GM18519 (cell line): ENCODE results near the gene CUL9.
"Not testable (repeated sequence)": the region's sequence is repeated elsewhere in the genome, so short reads cannot be mapped to it uniquely, and the experiment has no call there.

Experiments
- ATAC-seq: cut with Tn5 transposase; IDR thresholded peaks from one replicate; pipeline ENCODE4 v1.9.1; 2021; ENCODE audit warnings: mild to moderate bottlenecking, moderate library complexity; ENCODE audit not compliant: unreplicated experiment, low FRiP score

CUL9 gene

DNA sequence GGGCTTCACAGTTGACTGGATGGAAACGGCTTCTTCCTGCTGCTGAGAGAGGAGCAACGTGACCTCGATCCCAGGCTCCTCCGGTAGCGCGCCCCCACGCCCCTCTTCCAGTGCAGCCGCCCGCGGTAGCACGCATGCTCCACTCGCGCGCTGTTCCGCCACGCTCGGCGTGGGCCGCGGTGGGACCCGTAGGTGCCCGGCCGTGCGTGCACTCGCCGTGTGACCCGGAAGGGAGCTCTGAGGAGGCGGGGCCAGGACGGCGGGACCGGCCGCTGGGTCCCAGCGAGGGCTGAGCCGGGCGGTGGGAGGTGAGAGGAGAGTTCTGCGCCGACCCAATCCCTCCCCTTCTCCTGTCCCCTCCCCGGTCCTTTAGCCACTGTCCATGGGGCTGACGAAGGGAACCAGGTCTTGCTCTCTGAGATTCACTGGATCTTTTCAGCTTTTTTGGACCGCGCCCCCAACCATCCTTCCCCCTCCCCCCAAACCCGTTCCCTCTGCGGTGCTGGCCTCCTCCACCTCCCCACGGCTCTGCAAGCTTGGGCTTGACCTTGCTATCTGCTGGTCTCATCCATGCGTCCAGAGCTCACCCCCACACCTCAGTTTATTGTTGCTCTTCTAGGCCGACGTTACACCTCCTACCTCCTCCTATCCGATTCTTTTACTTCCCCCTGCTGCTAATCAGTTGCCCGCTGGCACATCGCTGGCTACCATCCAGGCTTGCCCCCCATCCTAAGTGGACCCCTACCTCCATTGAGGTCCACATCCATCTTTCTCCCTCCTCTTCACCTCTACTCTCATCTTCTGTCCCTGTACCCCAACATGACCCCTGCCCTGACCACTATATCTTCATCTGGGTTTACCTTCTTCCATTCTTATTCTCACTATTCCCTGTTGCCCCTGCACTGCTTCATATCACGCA is at the start of gene CUL9:
TSS of gene CUL9 (plus strand) at position 255 of the 919 bp plus-strand sequence. CDS start 2,115 bp downstream, outside the sequence.
- peak; percentile 67 for ATAC-seq

DNA sequence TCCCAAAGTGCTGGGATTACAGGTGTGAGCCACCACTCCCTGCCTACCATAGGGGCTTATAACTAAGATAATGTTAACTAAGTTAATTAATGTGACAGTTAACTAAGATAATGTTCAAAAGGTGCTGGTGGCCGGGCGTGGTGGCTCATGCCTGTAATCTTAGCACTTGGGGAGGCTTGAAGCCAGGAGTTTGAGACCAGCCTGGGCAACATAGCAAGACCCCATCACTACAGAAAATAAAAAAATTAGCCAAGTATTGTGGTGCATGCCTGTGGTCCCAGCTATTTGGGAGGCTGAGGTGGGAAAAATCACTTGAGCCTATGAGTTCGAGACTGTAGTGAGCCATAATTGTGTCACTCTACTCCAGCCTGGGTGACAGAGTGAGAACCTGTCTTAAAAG is 43.7 kb upstream of the CUL9 start:
- no peak for ATAC-seq

DNA sequence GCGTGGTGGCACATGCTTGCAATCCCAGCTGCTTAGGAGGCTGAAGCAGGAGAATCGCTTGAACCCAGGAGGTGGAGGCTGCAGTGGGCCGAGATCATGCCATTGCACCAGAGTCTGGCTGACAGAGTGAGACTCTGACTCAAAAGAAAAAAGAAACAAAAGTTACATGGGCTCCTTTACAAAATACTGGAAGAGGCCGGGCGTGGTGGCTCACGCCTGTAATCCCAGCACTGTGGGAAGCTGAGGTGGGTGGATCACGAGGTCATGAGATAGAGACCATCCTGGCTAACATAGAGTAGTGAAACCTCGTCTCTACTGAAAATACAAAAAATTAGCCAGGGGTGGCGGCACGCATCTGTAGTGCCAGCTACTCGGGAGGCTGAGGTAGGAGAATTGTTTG is 42.0 kb upstream of the CUL9 start:
- not testable (repeated sequence) for ATAC-seq

DNA sequence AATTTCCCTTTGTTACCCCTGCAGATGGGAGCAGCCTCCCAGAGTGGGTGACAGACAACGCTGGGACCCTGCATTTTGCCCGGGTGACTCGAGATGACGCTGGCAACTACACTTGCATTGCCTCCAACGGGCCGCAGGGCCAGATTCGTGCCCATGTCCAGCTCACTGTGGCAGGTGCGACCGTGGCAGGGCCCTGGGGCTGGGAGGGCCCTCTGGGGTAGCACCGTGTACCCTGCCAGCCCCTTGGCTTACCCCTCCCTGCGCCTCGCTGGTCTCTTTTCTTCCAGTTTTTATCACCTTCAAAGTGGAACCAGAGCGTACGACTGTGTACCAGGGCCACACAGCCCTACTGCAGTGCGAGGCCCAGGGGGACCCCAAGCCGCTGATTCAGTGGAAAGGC is 40.4 kb upstream of the CUL9 start:
- no peak for ATAC-seq

DNA sequence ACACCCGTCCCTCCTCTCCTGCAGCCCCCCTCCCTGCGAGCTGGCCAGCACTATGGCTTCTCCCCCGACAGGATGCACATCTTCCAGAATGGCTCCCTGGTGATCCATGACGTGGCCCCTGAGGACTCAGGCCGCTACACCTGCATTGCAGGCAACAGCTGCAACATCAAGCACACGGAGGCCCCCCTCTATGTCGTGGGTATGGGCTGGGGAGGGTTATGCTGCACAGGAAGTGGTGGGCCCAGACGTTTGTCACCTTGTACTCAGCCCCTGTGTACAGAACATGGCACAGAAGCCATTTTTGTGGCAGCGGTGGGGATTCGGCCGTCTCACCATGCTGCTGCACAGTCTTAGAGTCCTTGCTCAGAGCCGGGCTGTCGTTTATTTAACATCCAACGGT is 39.9 kb upstream of the CUL9 start:
- no peak for ATAC-seq

DNA sequence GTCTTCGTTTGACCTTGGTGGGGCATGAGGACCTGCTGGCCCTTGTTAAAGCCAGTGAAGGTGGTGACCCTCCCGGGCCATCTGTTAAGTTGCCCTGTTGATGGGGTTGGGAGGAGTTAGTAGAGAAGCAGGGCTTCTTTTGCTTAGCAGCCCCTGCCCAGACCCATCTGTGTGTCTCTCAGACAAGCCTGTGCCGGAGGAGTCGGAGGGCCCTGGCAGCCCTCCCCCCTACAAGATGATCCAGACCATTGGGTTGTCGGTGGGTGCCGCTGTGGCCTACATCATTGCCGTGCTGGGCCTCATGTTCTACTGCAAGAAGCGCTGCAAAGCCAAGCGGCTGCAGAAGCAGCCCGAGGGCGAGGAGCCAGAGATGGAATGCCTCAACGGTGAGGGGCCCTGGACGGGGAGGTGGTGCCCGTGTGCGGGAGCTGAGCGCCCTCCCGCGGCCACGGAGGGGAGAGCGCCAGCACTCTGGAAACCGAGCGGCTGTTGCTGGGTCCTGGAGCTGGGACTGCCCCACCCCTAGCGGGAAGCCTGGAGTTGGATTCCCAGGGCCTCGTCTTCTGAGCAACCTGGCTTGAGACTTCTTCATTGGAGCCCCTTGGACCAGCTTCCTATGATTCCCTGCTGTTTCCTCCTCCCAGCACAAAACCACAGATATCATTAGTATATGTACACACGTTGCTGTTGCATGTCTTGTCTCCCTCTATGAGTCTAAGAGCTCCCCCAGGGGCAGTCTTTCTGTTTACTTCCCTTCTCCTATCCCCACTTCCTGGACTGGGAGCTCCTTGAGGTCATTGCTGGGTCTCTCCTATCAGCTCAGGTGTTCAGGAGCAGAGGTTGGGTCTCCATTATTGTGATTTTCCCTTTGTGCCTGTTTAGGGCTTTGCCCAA is 38.5 kb upstream of the CUL9 start:
- ATAC-seq = no peak

DNA sequence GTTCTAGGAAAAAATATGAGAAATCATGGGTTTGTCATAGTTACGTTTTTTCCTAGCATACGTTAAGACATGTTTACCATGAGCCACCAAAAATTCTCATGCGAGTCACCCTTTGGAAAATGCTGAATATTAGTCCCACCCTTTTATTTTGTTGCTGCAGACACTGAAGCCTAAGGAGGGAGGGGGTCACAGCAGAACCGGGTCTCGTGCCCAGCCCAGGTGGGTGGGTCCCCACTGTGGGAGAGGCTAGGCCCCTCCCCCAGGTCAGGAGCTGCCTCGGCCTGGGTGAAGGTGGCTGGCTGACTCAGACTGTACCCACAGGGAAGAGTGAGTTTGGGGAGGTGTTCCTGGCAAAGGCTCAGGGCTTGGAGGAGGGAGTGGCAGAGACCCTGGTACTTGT is 37.1 kb upstream of the CUL9 start:
- no peak for ATAC-seq

DNA sequence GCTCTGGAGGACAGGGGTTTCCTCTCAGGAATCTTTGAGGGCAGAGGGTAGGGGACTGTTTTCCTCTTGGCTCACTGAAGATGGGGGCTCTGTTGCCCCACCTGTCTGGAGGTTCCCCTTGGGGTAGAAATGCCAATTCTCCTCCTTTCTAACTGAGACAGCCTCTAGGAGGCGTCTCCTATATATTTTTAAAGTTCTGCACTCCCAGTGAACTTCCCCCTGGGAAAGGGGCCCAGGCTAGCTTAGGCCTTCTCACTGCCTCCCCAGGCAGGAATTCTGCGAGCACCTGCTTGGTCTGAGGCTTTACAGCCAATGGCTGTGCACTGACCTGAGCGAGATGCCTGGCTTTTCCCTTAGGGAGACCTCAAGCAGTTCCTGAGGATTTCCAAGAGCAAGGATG is 35.7 kb upstream of the CUL9 start:
- ATAC-seq = no peak

DNA sequence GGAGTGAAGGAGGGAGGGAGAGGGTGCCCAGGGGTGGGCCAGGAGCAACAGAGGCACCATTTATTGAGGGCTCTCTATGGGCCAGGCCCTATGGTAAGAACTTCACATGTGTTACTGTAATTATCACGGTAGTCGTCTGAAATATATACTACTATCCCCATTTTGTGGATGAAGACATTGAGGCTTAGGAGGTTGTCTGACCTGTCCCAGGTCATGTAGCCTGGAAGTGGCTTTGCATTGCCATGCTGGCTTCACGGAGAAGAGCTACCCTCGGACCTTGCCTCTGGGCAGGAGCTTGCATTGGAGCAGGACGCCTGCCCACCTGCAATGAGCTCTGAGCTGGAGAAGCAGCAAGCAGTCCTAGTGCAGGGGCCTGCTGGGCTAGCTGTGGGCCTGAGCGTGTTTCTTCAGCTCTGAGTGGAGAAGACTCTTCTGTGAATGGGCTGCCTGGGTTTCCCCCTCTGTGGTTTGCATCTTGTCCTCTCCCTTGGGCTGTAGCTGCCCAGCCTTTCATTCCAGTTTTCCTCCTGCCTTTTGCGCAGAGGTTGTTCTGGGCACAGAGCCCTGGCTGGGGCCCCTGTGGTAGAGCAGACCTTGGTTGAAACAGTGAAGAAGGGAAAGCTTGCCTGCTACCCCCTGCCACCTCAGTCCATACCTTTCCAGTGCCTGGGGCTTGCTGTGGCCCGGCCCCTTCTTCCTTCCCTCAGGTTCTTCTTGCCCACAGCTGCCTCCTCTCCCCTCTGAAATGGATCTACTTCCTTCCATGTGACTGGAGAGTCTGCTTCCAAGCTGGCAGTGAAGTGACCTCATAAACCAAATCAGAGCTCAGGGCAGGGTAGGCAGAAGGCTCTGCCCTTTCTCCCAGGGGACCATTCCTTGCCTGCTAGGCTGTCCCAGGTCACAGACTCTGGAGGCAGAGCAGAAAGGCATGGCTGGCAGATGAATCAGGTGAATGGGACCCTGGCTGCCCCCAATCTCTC is 35.0 kb upstream of the CUL9 start:
- no peak for ATAC-seq

- no peak for ATAC-seq
Measured at GRCh38 chr6:43147691-43148477, 34.1 kb upstream of the CUL9 start.

DNA sequence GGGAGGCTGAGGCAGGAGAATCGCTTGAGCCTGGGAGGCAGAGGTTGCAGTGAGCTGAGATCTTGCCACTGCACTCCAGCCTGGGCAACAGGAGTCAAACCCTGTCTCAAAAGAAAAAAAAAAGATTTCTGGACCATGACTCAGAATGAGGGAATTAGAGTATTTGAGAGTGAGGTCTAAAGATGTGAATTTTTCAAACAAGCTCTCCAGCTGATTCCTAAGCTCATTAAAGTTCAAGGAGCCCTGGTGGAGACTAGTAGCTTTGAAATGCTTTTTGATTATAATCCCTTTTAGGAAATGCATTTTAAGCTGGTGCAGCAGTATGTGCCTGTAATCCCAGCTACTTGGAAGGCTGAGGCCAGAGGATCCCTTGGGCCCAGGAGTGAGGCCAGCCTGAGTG is 32.7 kb upstream of the CUL9 start:
- ATAC-seq = no peak

DNA sequence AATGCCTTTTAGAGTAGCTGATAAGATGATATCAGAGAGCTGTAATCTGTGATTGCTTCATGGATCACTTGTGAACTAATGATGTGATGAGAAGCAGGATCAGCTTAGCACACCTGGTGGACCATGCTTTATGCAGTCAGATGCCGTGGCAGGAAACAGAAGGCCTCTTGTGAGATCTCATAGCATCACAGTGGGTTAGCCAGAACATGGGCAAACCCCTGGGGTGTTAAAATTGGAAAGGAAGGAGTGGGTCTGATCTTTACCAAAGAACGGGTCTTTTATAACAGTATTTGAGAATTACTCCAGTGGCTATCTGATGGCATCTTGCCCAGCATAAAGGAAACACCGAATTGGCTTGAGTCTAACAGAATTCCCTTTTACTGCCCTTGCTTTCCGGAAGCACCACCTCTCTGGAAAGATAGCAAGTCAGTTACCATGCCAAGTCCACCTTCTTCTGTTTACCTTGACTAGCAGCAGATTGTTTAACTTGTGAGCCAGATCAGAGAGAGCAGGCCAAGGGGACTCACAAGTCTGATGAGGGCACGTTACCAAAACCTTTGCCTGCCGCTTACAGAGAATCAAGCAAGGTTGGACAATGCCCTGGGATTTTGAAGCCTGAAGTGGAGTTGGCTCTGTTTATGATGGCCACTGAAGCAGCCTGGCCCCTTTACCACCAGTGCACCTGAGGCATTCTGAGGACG is 31.8 kb upstream of the CUL9 start:
- no peak for ATAC-seq

DNA sequence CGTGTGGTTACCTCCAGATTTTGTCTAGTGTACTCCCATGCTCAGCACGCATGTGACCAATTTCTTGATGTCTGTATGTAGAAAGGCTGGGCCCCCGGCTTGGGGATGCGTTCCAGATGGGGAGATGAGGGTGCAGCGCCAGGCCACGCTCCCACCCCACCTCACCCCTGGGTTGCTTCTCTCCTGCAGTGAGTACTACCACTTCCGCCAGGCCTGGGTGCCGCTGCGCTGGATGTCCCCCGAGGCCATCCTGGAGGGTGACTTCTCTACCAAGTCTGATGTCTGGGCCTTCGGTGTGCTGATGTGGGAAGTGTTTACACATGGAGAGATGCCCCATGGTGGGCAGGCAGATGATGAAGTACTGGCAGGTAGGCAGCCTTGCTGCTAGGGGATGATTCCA is 22.4 kb upstream of the CUL9 start:
- ATAC-seq = no peak

- ATAC-seq = no peak
Measured at GRCh38 chr6:43163899-43164298, 18.1 kb upstream of the CUL9 start.

DNA sequence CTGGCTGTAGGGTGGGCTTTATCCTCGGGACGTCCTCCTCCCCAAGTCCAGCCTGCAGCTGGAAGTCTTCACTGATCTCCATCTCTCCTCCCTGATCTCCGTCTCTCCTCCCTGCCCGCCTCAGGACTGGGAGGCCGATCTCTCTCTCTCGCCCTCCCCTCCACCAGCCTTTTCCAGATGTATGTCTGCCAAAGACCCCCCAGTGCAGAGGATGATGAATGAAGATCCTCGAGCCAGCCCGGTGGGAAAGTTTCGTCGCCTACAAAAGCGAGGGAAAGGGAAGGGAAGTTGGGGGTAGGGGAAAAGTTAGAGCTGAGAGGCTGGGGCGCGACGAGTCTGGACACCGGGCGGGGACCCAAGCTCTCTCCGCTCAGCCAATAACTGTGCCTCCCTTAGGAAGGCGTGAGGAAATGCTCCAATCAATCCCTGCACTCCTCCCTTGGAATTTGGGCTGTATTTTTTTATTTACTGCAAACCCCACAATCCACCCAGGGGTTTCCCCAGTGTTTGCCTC is 11.5 kb upstream of the CUL9 start:
- ATAC-seq = no peak

GRCh38 chr6:43170931-43171706 is 10.9 kb upstream of the CUL9 start, which contains the start of gene SRF:
Gene SRF (plus strand): TSS chr6:43171269. CDS start chr6:43171657, 388 bp downstream.
- peak; percentile 41 for ATAC-seq

- ATAC-seq = no peak
Measured at GRCh38 chr6:43171707-43172103, 10.3 kb upstream of the CUL9 start.
